ENCODE results near the gene UHRF1. TPM values are rescaled to one million over a fixed set of nuclear protein-coding genes. Genes with fewer than 3 reads are reported as not detected.

Gene UHRF1
- total and polyA plus RNA-seq, 2 of the 13 experiments (the other 11 are each of a cell fraction or from before 2014, with no cell fraction given), result 6.8 to 78.4 TPM

DNA sequence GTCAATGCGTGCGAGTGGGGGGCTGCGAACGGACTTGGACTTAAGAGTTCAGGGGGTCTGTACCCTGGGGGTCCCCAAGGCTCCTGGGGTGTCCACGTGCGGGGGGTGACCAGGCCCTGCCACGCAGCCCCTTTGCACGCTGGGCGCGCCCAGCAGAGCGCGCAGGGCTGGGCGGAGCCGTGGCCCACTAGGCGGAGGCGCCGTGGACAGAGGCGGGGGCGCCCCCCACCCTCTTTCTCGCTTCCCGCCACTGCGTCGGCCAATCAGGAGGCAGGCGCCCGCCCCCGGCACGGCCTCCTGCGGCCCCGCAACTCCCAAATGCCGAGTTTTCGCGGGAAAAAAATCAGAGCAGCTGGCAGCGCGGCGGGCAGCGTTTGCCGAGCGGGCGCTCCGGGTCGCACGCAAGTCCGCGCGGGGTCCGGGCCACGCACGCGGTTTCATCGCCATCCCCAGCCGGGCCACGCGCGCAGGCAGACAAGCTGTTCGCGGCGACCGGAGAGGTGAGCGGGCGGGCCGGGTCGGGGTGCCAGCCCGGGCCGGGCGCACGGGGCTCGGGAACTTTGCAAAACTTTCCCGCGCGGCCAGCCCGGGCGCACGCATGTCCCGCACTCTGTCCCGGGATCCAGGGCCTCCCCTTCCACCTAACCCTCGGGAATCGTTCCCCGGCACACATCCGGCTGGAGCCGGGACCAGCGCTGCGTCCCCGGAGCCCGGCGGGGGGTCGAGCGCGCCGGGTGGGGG is at the start of gene UHRF1 (continued):
- TF ChIP-seq CAMTA2 (CRISPR knock-in tag; IDR thresholded peaks at IDR 0.05; ENCODE audit: borderline replicate concordance) (no peak), RARA (CRISPR knock-in tag; IDR thresholded peaks at IDR 0.05) (no peak), CERS6 (CRISPR knock-in tag; IDR thresholded peaks at IDR 0.05) (no peak), RNF2 (conservative IDR thresholded peaks at IDR 0.05; ENCODE audit: low read depth) (no peak), NKX3-1 (CRISPR knock-in tag; IDR thresholded peaks at IDR 0.05) (peak; percentile 65), SKI (IDR thresholded peaks at IDR 0.05; ENCODE audit: partially characterized antibody) (no peak), LRRFIP1 (CRISPR knock-in tag; conservative IDR thresholded peaks at IDR 0.05) (no peak)
- TF ChIP-seq, protein P1, sequence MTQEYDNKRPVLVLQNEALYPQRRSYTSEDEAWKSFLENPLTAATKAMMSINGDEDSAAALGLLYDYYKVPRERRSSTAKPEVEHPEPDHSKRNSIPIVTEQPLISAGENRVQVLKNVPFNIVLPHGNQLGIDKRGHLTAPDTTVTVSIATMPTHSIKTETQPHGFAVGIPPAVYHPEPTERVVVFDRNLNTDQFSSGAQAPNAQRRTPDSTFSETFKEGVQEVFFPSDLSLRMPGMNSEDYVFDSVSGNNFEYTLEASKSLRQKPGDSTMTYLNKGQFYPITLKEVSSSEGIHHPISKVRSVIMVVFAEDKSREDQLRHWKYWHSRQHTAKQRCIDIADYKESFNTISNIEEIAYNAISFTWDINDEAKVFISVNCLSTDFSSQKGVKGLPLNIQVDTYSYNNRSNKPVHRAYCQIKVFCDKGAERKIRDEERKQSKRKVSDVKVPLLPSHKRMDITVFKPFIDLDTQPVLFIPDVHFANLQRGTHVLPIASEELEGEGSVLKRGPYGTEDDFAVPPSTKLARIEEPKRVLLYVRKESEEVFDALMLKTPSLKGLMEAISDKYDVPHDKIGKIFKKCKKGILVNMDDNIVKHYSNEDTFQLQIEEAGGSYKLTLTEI (CRISPR knock-in tag; conservative IDR thresholded peaks at IDR 0.05), result no peak
- TF ChIP-seq, protein P2, sequence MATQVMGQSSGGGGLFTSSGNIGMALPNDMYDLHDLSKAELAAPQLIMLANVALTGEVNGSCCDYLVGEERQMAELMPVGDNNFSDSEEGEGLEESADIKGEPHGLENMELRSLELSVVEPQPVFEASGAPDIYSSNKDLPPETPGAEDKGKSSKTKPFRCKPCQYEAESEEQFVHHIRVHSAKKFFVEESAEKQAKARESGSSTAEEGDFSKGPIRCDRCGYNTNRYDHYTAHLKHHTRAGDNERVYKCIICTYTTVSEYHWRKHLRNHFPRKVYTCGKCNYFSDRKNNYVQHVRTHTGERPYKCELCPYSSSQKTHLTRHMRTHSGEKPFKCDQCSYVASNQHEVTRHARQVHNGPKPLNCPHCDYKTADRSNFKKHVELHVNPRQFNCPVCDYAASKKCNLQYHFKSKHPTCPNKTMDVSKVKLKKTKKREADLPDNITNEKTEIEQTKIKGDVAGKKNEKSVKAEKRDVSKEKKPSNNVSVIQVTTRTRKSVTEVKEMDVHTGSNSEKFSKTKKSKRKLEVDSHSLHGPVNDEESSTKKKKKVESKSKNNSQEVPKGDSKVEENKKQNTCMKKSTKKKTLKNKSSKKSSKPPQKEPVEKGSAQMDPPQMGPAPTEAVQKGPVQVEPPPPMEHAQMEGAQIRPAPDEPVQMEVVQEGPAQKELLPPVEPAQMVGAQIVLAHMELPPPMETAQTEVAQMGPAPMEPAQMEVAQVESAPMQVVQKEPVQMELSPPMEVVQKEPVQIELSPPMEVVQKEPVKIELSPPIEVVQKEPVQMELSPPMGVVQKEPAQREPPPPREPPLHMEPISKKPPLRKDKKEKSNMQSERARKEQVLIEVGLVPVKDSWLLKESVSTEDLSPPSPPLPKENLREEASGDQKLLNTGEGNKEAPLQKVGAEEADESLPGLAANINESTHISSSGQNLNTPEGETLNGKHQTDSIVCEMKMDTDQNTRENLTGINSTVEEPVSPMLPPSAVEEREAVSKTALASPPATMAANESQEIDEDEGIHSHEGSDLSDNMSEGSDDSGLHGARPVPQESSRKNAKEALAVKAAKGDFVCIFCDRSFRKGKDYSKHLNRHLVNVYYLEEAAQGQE (IDR thresholded peaks at IDR 0.05; ENCODE audit: borderline replicate concordance in 1 of 2, low read depth in 1 of 2, low read length in 2 of 2), result no peak
